Thymus (tissue), 11 donors: ENCODE results near the gene RRP1. TPM values are rescaled to one million over a fixed set of nuclear protein-coding genes. Genes with fewer than 3 reads are reported as not detected.

Experiments used
- DNase-seq, 9 donors: peaks; one replicate each; pipeline ENCODE4 v3.0.0-alpha.2; 2013; ENCODE audit warnings: low spot score in 9 of 9, low read depth in 6 of 9, missing footprints in 1 of 9
- H3K27ac ChIP-seq, 2 donors: one replicate each; pipeline ENCODE4 v1.5.1; 2013; ENCODE audit warnings: control low read depth in 1 of 2, low read depth in 1 of 2, low read length in 1 of 2, mild to moderate bottlenecking in 1 of 2, moderate library complexity in 1 of 2
- H3K27me3 ChIP-seq, 2 donors: one replicate each; pipeline ENCODE4 v1.5.1; 2013; ENCODE audit warnings: low read length in 1 of 2; ENCODE audit not compliant: control insufficient read depth in 2 of 2, insufficient read depth in 1 of 2
- H3K36me3 ChIP-seq, 2 donors: one replicate each; pipeline ENCODE4 v1.5.1; 2013; ENCODE audit warnings: low read length in 1 of 2, mild to moderate bottlenecking in 1 of 2, moderate library complexity in 1 of 2; ENCODE audit not compliant: control insufficient read depth in 2 of 2, insufficient read depth in 2 of 2
- H3K4me1 ChIP-seq, 2 donors: one replicate each; pipeline ENCODE4 v1.5.1; 2013; ENCODE audit warnings: low read length in 2 of 2; ENCODE audit not compliant: control insufficient read depth in 2 of 2, insufficient read depth in 2 of 2
- H3K4me3 ChIP-seq, 2 donors: one replicate each; pipeline ENCODE4 v1.5.1; 2013; ENCODE audit warnings: low read length in 2 of 2, control low read depth in 1 of 2, mild to moderate bottlenecking in 1 of 2
- H3K9me3 ChIP-seq, 2 donors: one replicate each; pipeline ENCODE4 v1.5.1; 2013; ENCODE audit warnings: low read length in 1 of 2, mild to moderate bottlenecking in 1 of 2; ENCODE audit not compliant: control insufficient read depth in 2 of 2, insufficient read depth in 1 of 2
- WGBS: extraction: QIAGEN DNeasy Blood & Tissue Kit; methylation state at CpG from one replicate; pipeline ENCODE4 v1.1.7; 2013; 5-methylcytosine and 5-hydroxymethylcytosine counted together
- polyA plus RNA-seq: library from polyadenylated mRNA; stranded (reverse); fragments of 200-250 nt; gene quantifications from one replicate; pipeline ENCODE4 v1.2.3, GENCODE V29; 2013
- total RNA-seq: library from RNA; stranded (reverse); fragments of 120-200 nt; gene quantifications from one replicate; pipeline ENCODE4 v1.2.4, GENCODE V29; 2013
- donor health status: healthy.

The RRP1 gene
- total and polyA plus RNA-seq, 2 donors: 11.1 to 16.3 TPM

- no peaks in the 10 kb centered on the region for H3K27me3 ChIP-seq
- H3K36me3 ChIP-seq: peaks cover 31 to 39% of the 10 kb centered on the region in 2 donors
- peaks cover 0 to 6% of the 10 kb centered on the region in 2 donors for H3K9me3 ChIP-seq
- peak overlapping the region; percentile 68 to 86 for H3K4me3 ChIP-seq
- WGBS: 27% methylated on average over 13 of the region's 13 CpGs
- DNase-seq: no peak
- peaks cover 7 to 14% of the 10 kb centered on the region in 2 donors for H3K4me1 ChIP-seq
- H3K27ac ChIP-seq: no peak overlapping the region
These were observed 690 bp downstream of the RRP1 start for GRCh38 chr21:43790010-43790524.

- no peak overlapping the region for H3K27ac ChIP-seq
- no peaks in the 10 kb centered on the region for H3K27me3 ChIP-seq
- no peak for DNase-seq
- no peak overlapping the region for H3K4me3 ChIP-seq
- H3K4me1 ChIP-seq: peaks cover 7 to 14% of the 10 kb centered on the region in 2 donors
- WGBS: 98% methylated on average over 8 of the region's 8 CpGs
- H3K9me3 ChIP-seq: no peaks in the 10 kb centered on the region
- peaks cover 55 to 59% of the 10 kb centered on the region in 2 donors for H3K36me3 ChIP-seq
These were observed 3.0 kb downstream of the RRP1 start for GRCh38 chr21:43792406-43792805.

- Histone ChIP-seq H3K4me1 (peaks cover 7 to 14% of the 10 kb centered on the region in 2 donors), H3K27me3 (no peaks in the 10 kb centered on the region), H3K36me3 (peaks cover 62 to 67% of the 10 kb centered on the region in 2 donors), H3K9me3 (no peaks in the 10 kb centered on the region), H3K27ac (no peak overlapping the region), H3K4me3 (no peak overlapping the region)
- WGBS: 97% methylated on average over 16 of the region's 16 CpGs
- no peak for DNase-seq
These were observed 3.9 kb downstream of the RRP1 start for GRCh38 chr21:43793243-43793642.

GRCh38 chr21:43794311-43794710 lies 4.9 kb downstream of the RRP1 start:
- 86% methylated on average over 12 of the region's 12 CpGs for WGBS
- Histone ChIP-seq H3K27ac (no peak overlapping the region), H3K36me3 (peaks cover 72 to 78% of the 10 kb centered on the region in 2 donors), H3K27me3 (no peaks in the 10 kb centered on the region), H3K9me3 (no peaks in the 10 kb centered on the region), H3K4me1 (peaks cover 7 to 13% of the 10 kb centered on the region in 2 donors), H3K4me3 (no peak overlapping the region)
- DNase-seq: no peak

- no peak overlapping the region for H3K4me3 ChIP-seq
- peaks cover 7 to 11% of the 10 kb centered on the region in 2 donors for H3K4me1 ChIP-seq
- no peak for DNase-seq
- H3K27me3 ChIP-seq: no peaks in the 10 kb centered on the region
- peaks cover 77 to 83% of the 10 kb centered on the region in 2 donors for H3K36me3 ChIP-seq
- 95% methylated on average over 14 of the region's 14 CpGs for WGBS
- H3K9me3 ChIP-seq: no peaks in the 10 kb centered on the region
- no peak overlapping the region for H3K27ac ChIP-seq
These were observed 5.5 kb downstream of the RRP1 start for GRCh38 chr21:43794857-43795256.

- Histone ChIP-seq H3K27me3 (no peaks in the 10 kb centered on the region), H3K36me3 (peaks cover 90 to 97% of the 10 kb centered on the region in 2 donors), H3K4me1 (no peaks in the 10 kb centered on the region), H3K9me3 (no peaks in the 10 kb centered on the region), H3K4me3 (no peak overlapping the region), H3K27ac (no peak overlapping the region)
- WGBS: 96% methylated on average over 19 of the region's 19 CpGs
- DNase-seq: no peak
These were observed 8.0 kb downstream of the RRP1 start for GRCh38 chr21:43797415-43797814.

- Histone ChIP-seq H3K4me3 (no peak overlapping the region), H3K27me3 (no peaks in the 10 kb centered on the region), H3K27ac (no peak overlapping the region), H3K36me3 (peaks cover 88 to 96% of the 10 kb centered on the region in 2 donors), H3K9me3 (no peaks in the 10 kb centered on the region), H3K4me1 (no peaks in the 10 kb centered on the region)
- WGBS: 96% methylated on average over 30 of the region's 30 CpGs
- no peak for DNase-seq
These were observed 8.7 kb downstream of the RRP1 start for GRCh38 chr21:43797925-43798715.

- no peak for DNase-seq
- H3K36me3 ChIP-seq: peaks cover 86 to 95% of the 10 kb centered on the region in 2 donors
- WGBS: 96% methylated on average over 19 of the region's 19 CpGs
- no peaks in the 10 kb centered on the region for H3K9me3 ChIP-seq
- no peak overlapping the region for H3K27ac ChIP-seq
- no peaks in the 10 kb centered on the region for H3K27me3 ChIP-seq
- H3K4me3 ChIP-seq: no peak overlapping the region
- H3K4me1 ChIP-seq: no peaks in the 10 kb centered on the region
These were observed 10.0 kb downstream of the RRP1 start for GRCh38 chr21:43799301-43799840.

GRCh38 chr21:43800124-43800523 lies 10.7 kb downstream of the RRP1 start:
- Histone ChIP-seq H3K4me1 (no peaks in the 10 kb centered on the region), H3K9me3 (no peaks in the 10 kb centered on the region), H3K36me3 (peaks cover 81 to 88% of the 10 kb centered on the region in 2 donors), H3K4me3 (no peak overlapping the region), H3K27me3 (no peaks in the 10 kb centered on the region), H3K27ac (no peak overlapping the region)
- DNase-seq: no peak
- 98% methylated on average over 17 of the region's 17 CpGs for WGBS
